Left ventricle myocardium inferior (tissue), 1 donor: Measurements from ENCODE around the gene ATP13A4. TPM values are rescaled to one million over a fixed set of nuclear protein-coding genes. Genes with fewer than 3 reads are reported as not detected.

Source experiments
- DNase-seq: peaks from one replicate; pipeline ENCODE4 v3.0.0-alpha.2; 2020
- H3K27ac ChIP-seq: fragments of 200-600 bp; replicated peaks from 2 replicates; pipeline ENCODE4 v1.8.0; 2021
- H3K27me3 ChIP-seq: fragments of 200-600 bp; 2 replicates; pipeline ENCODE4 v1.8.0; 2021; ENCODE audit warnings: low read depth
- H3K36me3 ChIP-seq: fragments of 200-600 bp; 2 replicates; pipeline ENCODE4 v1.8.0; 2021
- H3K4me1 ChIP-seq: fragments of 200-600 bp; 2 replicates; pipeline ENCODE4 v1.8.0; 2021
- H3K4me3 ChIP-seq: fragments of 200-600 bp; 2 replicates; pipeline ENCODE4 v1.8.0; 2021; ENCODE audit warnings: mild to moderate bottlenecking, moderate library complexity
- H3K9me3 ChIP-seq: fragments of 200-600 bp; replicated peaks from 2 replicates; pipeline ENCODE4 v1.8.0; 2021
- intact Hi-C: fragments of 100-400 bp; cut with micrococcal nuclease; formaldehyde crosslinking; loops from one replicate; pipeline ENCODE4 v1.11.0; 2022
- total RNA-seq: library from RNA; stranded (reverse); fragmentation: NEBNext Ultra II Directional; extraction: Animal tissue kit (Norgen Biotek cat#: 25700); gene quantifications from one replicate; pipeline ENCODE4 v1.2.1, GENCODE V29; 2021
- TF ChIP-seq, protein P1 (sequence below): fragments of 200-600 bp; IDR thresholded peaks from 2 replicates; pipeline ENCODE4 v1.8.0; 2021; ENCODE audit warnings: antibody characterized with exemption, mild to moderate bottlenecking, borderline replicate concordance
- donor health status: DM: no; HTN: yes; CAD: no; lungs with severe emphysema.

Gene ATP13A4
- total RNA-seq, 1 donor from 2014 or later, result 0.52 TPM

GRCh38 chr3:193403307-193403706, 151.4 kb downstream of the ATP13A4 start:
- intact Hi-C loops, result no loop called here
- H3K4me1 ChIP-seq, result no peaks in the 10 kb centered on the region
- no peak for DNase-seq
- H3K9me3 ChIP-seq, result no peaks in the 10 kb centered on the region
- no peak overlapping the region for H3K27ac ChIP-seq
- no peak overlapping the region for H3K4me3 ChIP-seq
- TF ChIP-seq, protein P1, sequence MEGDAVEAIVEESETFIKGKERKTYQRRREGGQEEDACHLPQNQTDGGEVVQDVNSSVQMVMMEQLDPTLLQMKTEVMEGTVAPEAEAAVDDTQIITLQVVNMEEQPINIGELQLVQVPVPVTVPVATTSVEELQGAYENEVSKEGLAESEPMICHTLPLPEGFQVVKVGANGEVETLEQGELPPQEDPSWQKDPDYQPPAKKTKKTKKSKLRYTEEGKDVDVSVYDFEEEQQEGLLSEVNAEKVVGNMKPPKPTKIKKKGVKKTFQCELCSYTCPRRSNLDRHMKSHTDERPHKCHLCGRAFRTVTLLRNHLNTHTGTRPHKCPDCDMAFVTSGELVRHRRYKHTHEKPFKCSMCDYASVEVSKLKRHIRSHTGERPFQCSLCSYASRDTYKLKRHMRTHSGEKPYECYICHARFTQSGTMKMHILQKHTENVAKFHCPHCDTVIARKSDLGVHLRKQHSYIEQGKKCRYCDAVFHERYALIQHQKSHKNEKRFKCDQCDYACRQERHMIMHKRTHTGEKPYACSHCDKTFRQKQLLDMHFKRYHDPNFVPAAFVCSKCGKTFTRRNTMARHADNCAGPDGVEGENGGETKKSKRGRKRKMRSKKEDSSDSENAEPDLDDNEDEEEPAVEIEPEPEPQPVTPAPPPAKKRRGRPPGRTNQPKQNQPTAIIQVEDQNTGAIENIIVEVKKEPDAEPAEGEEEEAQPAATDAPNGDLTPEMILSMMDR, result no peak
- no peaks in the 10 kb centered on the region for H3K27me3 ChIP-seq
- H3K36me3 ChIP-seq, result no peaks in the 10 kb centered on the region

- no peak overlapping the region for H3K27ac ChIP-seq
- no peaks in the 10 kb centered on the region for H3K9me3 ChIP-seq
- H3K4me3 ChIP-seq, result no peak overlapping the region
- TF ChIP-seq, protein P1, result no peak
- H3K36me3 ChIP-seq, result no peaks in the 10 kb centered on the region
- intact Hi-C loops, result no loop called here
- no peak for DNase-seq
- H3K4me1 ChIP-seq, result no peaks in the 10 kb centered on the region
- H3K27me3 ChIP-seq, result no peaks in the 10 kb centered on the region
Measured at GRCh38 chr3:193400304-193400703, 154.4 kb downstream of the ATP13A4 start.

DNA sequence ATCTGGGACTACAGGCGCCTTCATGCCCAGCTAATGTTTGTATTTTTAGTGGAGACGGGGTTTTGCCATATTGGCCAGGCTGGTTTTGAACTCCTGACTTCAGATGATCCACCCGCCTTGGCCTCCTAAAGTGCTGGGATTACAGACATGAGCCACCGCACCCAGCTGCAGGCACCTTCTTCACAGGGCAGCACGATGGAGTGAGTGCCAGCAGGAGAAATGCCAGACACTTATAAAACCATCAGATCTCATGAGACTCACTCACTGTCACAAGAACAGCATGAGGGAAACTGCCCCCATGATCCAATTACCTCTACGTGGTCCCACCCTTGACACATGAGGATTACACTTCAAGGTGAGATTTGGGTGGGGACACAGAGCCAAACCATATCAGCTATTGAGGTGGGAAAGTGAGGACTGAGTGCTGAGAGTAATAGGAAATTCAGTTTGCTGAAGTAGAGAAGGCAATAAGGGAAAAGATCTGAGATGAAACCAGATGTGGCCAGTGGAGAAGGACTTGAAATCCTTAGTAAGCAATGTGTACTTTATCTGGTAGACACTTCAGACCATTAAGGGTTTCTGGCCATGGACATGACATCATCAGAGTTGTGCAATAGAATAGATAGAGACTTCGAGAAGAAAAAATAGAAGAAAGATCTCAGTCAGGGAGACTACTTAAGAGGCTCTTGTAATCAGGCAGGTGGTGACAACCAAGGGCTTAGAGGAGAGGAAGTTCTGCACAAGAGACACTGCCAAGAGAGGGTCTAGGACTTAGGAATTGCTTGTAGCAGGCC, 158.0 kb downstream of the ATP13A4 start:
- Histone ChIP-seq H3K27me3 (no peaks in the 10 kb centered on the region), H3K4me1 (no peaks in the 10 kb centered on the region), H3K27ac (no peak overlapping the region), H3K4me3 (no peak overlapping the region), H3K36me3 (no peaks in the 10 kb centered on the region), H3K9me3 (no peaks in the 10 kb centered on the region)
- TF ChIP-seq, protein P1, result no peak
- intact Hi-C loops, result no loop called here
- DNase-seq, result no peak

DNA sequence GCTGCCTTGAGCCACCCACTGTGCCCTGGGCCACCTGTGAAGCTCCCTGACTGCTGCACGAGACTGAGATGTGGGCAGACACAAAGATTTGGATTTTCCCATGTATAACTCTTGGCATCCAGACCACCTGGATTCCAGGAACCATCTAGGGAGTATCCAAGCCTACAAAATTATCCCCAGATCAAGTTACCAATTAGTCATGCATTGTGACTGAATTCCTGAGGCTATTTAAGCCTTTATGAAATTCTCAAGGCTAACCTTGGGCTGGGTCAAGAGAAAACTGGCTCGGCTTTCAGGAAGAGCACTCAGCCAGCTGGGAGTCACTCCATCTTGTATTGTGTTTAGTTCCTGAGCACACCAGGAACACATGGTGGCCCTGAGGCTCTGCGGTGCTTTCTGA, 162.8 kb downstream of the ATP13A4 start:
- Histone ChIP-seq H3K27me3 (peaks cover 11% of the 10 kb centered on the region), H3K36me3 (no peaks in the 10 kb centered on the region), H3K4me3 (no peak overlapping the region), H3K27ac (no peak overlapping the region), H3K4me1 (no peaks in the 10 kb centered on the region), H3K9me3 (no peaks in the 10 kb centered on the region)
- TF ChIP-seq, protein P1, result no peak
- DNase-seq, result no peak
- intact Hi-C loops, result no loop called here

DNA sequence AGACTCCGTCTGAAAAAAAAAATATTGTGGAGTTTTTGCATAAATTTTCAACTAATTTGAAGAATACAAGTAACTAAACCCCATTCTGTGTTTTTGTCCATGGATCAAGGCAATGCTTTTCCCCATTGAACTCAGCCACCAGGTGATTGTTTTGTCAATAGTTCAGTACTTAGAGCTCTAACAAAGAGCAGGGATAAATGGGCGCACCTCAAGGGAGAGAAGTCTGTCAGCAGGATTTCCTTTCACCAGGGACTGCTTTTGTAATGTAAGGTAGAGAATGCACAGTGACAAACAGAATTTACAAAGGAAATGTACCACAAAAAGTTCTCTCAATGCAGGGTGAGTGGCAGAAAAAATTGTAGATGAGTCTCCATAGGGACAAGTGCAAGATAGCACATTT, 165.4 kb downstream of the ATP13A4 start:
- TF ChIP-seq, protein P1, result no peak
- intact Hi-C loops, result no loop called here
- Histone ChIP-seq H3K27ac (no peak overlapping the region), H3K4me3 (no peak overlapping the region), H3K9me3 (no peaks in the 10 kb centered on the region), H3K4me1 (no peaks in the 10 kb centered on the region), H3K36me3 (no peaks in the 10 kb centered on the region), H3K27me3 (peaks cover 19% of the 10 kb centered on the region)
- no peak for DNase-seq
